Fibroblast of villous mesenchyme (primary cell): ENCODE results near the gene SVOP. TPM values are rescaled to one million over a fixed set of nuclear protein-coding genes. Genes with fewer than 3 reads are reported as not detected.

Experiments
- DNase-seq: peaks from one replicate; pipeline ENCODE4 v3.0.0-alpha.2; 2010; ENCODE audit warnings: low read depth
- H3K4me3 ChIP-seq: 2 replicates; pipeline ENCODE4 v1.5.1; 2011; ENCODE audit warnings: low read depth, mild to moderate bottlenecking, low read length
- CTCF ChIP-seq: IDR thresholded peaks from 2 replicates; pipeline ENCODE4 v1.5.1; 2012; ENCODE audit warnings: low read depth, mild to moderate bottlenecking, low read length; ENCODE audit not compliant: insufficient read depth
- total RNA-seq: library from RNA; depleted of rRNA; stranded (reverse); fragments of >200 nt; gene quantifications from 2 replicates; pipeline ENCODE4 v1.2.3, GENCODE V29; 2012

SVOP gene
- total RNA-seq, 1 donor, result not detected

GRCh38 chr12:108964371-108965352 is 56.2 kb downstream of the SVOP start:
- TF ChIP-seq CTCF, result no peak
- no peak overlapping the region for H3K4me3 ChIP-seq
- no peak for DNase-seq

- no peak for DNase-seq
- no peak overlapping the region for H3K4me3 ChIP-seq
- no peak for TF ChIP-seq CTCF
Observed at GRCh38 chr12:108962256-108962655, 58.6 kb downstream of the SVOP start.

- no peak overlapping the region for H3K4me3 ChIP-seq
- TF ChIP-seq CTCF, result no peak
- DNase-seq, result no peak
Observed at GRCh38 chr12:108959748-108960655, 60.9 kb downstream of the SVOP start.

- H3K4me3 ChIP-seq, result no peak overlapping the region
- DNase-seq, result no peak
- no peak for TF ChIP-seq CTCF
Observed at GRCh38 chr12:108955225-108955835, 65.5 kb downstream of the SVOP start.

- peak; percentile 81 for TF ChIP-seq CTCF
- no peak overlapping the region for H3K4me3 ChIP-seq
- peak; percentile 72 for DNase-seq
Observed at GRCh38 chr12:108950991-108951739, 69.7 kb downstream of the SVOP start.

- TF ChIP-seq CTCF, result no peak
- no peak for DNase-seq
- H3K4me3 ChIP-seq, result no peak overlapping the region
Observed at GRCh38 chr12:108949976-108950375, 70.9 kb downstream of the SVOP start.
